OCI-LY3 (cell line): ENCODE measurements around the gene SLC12A7.

Experiments
- H2AFZ ChIP-seq: fragments of 200-600, 300-600 bp; shearing (Covaris generic); 2 replicates; pipeline ENCODE4 v1.6.0; 2014; ENCODE audit warnings: antibody characterized with exemption, low read depth, low read length
- H3K27ac ChIP-seq: fragments of 200-600, 300-600 bp; sonication (generic); 2 replicates; pipeline ENCODE4 v1.5.1; 2014; ENCODE audit warnings: mild to moderate bottlenecking, low read length, moderate library complexity, mixed read lengths
- H3K27me3 ChIP-seq: fragments of 200-600, 300-600 bp; sonication (generic); 2 replicates; pipeline ENCODE4 v1.6.1; 2014; ENCODE audit warnings: low read depth, low read length, mixed read lengths
- H3K36me3 ChIP-seq: fragments of 200-600, 300-600 bp; sonication (generic); replicated peaks from 2 replicates; pipeline ENCODE3; 2014; ENCODE audit warnings: low read depth, low read length, mixed read lengths
- H3K4me1 ChIP-seq: fragments of 300-600, 200-600 bp; sonication (generic); 2 replicates; pipeline ENCODE4 v1.6.1; 2014; ENCODE audit warnings: low read length, mixed read lengths
- H3K4me2 ChIP-seq: fragments of 200-600, 300-600 bp; sonication (generic); 2 replicates; pipeline ENCODE4 v1.6.1; 2014; ENCODE audit warnings: low read length, mixed read lengths
- H3K4me3 ChIP-seq: fragments of 300-600, 200-600 bp; sonication (generic); 2 replicates; pipeline ENCODE4 v1.5.1; 2014; ENCODE audit warnings: antibody characterized with exemption, mild to moderate bottlenecking, low read length, moderate library complexity
- H3K79me2 ChIP-seq: fragments of 300-600, 200-600 bp; shearing (Covaris generic); 2 replicates; pipeline ENCODE4 v1.6.1; 2014; ENCODE audit warnings: mild to moderate bottlenecking, low read length, mixed read lengths
- H3K9ac ChIP-seq: fragments of 300-600, 200-600 bp; shearing (Covaris generic); 2 replicates; pipeline ENCODE4 v1.6.0; 2014; ENCODE audit warnings: mild to moderate bottlenecking, low read length, moderate library complexity
- H3K9me3 ChIP-seq: fragments of 200-600, 300-600 bp; shearing (Covaris generic); 2 replicates; pipeline ENCODE4 v1.6.1; 2014; ENCODE audit warnings: low read length, mixed read lengths; ENCODE audit not compliant: insufficient read depth
- H4K20me1 ChIP-seq: fragments of 200-600, 300-600 bp; sonication (generic); 2 replicates; pipeline ENCODE4 v1.6.1; 2016; ENCODE audit warnings: low read length, mixed read lengths; ENCODE audit not compliant: insufficient read depth
- EZH2phosphoT487 ChIP-seq: fragments of 200-600 bp; shearing (Covaris generic); IDR thresholded peaks from 2 replicates; pipeline ENCODE4 v1.6.1; 2018; ENCODE audit warnings: antibody characterized with exemption, mixed run types, low read depth
- TF ChIP-seq, protein P1 (sequence below): fragments of 200-600, 300-600 bp; sonication (generic); IDR thresholded peaks from 2 replicates; pipeline ENCODE4 v1.5.1; 2014; ENCODE audit warnings: antibody characterized with exemption, low read length, low read depth

The SLC12A7 gene

DNA sequence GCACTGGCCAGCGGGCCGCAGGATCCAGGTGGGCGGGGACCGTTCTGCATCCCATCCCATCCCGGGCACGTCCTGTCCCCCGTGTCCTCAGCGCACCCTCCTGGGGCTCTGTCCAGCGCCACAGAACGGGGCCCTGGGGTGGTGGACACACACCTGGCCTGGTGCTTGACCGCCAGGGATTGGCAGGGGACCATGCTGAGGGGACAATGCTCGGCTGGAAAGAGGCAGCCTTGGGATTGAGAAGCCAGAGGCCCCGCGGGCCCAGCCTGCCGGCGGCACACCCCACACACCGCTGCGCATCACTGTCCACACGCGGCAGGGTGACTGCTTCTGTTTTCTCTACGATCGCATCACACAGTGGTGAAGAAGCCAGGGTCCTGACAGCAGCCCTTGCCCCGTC, 33.0 kb downstream of the SLC12A7 start:
- Histone ChIP-seq H3K4me3 (no peak overlapping the region), H3K9ac (no peak overlapping the region), H4K20me1 (no peaks in the 10 kb centered on the region), H2AFZ (no peak overlapping the region), H3K9me3 (no peaks in the 10 kb centered on the region), H3K36me3 (peaks cover 8% of the 10 kb centered on the region), H3K27ac (no peak overlapping the region), H3K79me2 (no peaks in the 10 kb centered on the region), H3K4me2 (no peak overlapping the region), H3K4me1 (no peaks in the 10 kb centered on the region), H3K27me3 (no peaks in the 10 kb centered on the region)
- TF ChIP-seq, protein P1, sequence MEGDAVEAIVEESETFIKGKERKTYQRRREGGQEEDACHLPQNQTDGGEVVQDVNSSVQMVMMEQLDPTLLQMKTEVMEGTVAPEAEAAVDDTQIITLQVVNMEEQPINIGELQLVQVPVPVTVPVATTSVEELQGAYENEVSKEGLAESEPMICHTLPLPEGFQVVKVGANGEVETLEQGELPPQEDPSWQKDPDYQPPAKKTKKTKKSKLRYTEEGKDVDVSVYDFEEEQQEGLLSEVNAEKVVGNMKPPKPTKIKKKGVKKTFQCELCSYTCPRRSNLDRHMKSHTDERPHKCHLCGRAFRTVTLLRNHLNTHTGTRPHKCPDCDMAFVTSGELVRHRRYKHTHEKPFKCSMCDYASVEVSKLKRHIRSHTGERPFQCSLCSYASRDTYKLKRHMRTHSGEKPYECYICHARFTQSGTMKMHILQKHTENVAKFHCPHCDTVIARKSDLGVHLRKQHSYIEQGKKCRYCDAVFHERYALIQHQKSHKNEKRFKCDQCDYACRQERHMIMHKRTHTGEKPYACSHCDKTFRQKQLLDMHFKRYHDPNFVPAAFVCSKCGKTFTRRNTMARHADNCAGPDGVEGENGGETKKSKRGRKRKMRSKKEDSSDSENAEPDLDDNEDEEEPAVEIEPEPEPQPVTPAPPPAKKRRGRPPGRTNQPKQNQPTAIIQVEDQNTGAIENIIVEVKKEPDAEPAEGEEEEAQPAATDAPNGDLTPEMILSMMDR: no peak
- TF ChIP-seq EZH2phosphoT487: no peak

DNA sequence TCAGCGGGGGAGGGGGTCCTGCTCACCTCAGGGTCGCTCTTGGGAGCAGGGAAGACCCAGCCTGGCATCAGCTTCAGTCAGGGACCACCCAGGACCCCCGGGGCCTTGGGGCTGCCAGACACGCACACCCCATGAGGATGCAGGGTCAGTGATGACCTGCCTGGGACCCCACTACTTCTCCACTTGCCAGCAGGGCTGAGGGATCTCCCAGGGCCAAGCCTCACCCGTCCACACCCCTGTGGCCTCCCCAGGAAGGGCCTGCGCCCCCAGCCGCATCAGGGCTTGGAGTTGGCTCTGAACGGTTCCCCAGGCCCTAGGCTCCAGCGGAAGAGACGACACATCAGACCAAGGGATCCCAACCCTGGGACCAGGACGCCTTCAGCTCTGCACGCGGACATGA, 33.7 kb downstream of the SLC12A7 start:
- no peaks in the 10 kb centered on the region for H3K27me3 ChIP-seq
- no peak overlapping the region for H3K9ac ChIP-seq
- H3K9me3 ChIP-seq: no peaks in the 10 kb centered on the region
- peaks cover 2% of the 10 kb centered on the region for H3K36me3 ChIP-seq
- H3K79me2 ChIP-seq: no peaks in the 10 kb centered on the region
- no peaks in the 10 kb centered on the region for H4K20me1 ChIP-seq
- H3K4me3 ChIP-seq: no peak overlapping the region
- no peak overlapping the region for H3K4me2 ChIP-seq
- no peak overlapping the region for H3K27ac ChIP-seq
- TF ChIP-seq, protein P1: no peak
- no peak for TF ChIP-seq EZH2phosphoT487
- no peak overlapping the region for H2AFZ ChIP-seq
- H3K4me1 ChIP-seq: no peaks in the 10 kb centered on the region

DNA sequence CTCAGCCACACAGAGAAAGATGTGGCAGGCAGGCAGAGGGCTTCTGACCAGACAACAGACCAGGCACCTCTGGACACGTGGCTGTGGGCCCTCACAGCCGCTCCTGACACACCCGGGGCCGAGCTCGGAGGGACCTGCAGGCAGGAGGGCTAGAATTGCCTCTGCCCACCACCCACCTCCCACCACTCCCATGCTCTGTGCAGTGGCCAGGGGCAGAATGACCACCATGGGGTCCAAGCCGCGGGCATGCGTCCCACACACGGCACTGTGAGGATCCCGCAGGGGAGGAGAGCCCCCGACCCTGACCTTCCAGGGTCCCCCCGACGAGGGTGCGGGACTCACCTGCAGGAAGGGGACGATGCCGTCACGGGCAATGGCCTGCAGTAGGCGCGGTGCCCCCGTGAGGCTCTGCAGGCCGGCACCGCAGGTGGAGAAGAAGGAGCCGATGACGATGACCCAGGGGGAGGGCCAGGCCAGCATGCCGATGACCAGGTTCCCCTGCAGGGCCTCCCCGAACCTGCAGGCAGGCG, 34.3 kb downstream of the SLC12A7 start:
- Histone ChIP-seq H3K9ac (no peak overlapping the region), H3K27ac (no peak overlapping the region), H3K4me3 (no peak overlapping the region), H3K4me1 (no peaks in the 10 kb centered on the region), H2AFZ (no peak overlapping the region), H3K27me3 (no peaks in the 10 kb centered on the region), H3K4me2 (no peak overlapping the region), H3K9me3 (no peaks in the 10 kb centered on the region), H3K79me2 (no peaks in the 10 kb centered on the region), H3K36me3 (no peaks in the 10 kb centered on the region), H4K20me1 (no peaks in the 10 kb centered on the region)
- TF ChIP-seq, protein P1: no peak
- TF ChIP-seq EZH2phosphoT487: no peak

DNA sequence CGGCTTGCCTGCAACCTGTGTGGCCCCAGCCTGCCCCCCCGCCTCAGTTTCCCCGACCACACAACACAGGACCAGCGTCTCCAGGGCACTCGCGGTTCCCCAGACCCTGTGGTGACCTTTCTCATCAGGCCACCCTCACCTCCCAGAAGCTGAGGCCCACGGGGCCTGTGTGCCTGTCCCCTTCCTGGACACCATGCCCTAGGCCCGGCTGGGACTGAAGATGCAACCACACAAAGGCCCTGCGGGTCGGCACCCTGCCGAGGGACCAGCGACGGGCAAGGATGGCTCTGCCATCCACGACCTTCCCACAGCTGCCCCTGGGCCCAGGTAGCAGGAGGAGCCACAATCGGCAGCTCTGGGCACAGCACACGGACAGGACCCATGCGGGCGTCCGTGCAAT, 34.8 kb downstream of the SLC12A7 start:
- no peaks in the 10 kb centered on the region for H3K9me3 ChIP-seq

More for the DNA sequence above, 34.8 kb downstream of the SLC12A7 start:
- H3K36me3 ChIP-seq: no peaks in the 10 kb centered on the region
- no peaks in the 10 kb centered on the region for H4K20me1 ChIP-seq
- H3K4me1 ChIP-seq: no peaks in the 10 kb centered on the region
- no peaks in the 10 kb centered on the region for H3K79me2 ChIP-seq
- no peak overlapping the region for H3K4me3 ChIP-seq
- H3K4me2 ChIP-seq: no peak overlapping the region
- no peak overlapping the region for H3K9ac ChIP-seq
- no peak overlapping the region for H3K27ac ChIP-seq
- TF ChIP-seq, protein P1: no peak
- TF ChIP-seq EZH2phosphoT487: no peak
- no peaks in the 10 kb centered on the region for H3K27me3 ChIP-seq
- H2AFZ ChIP-seq: no peak overlapping the region
